Hippocampal formation (tissue), 2 donors: ENCODE results near the gene DNAAF5.
A peak's percentile ranks its signal among the peaks of the same experiment; 100 is the strongest.

Experiments used
- DNase-seq, 2 donors: peaks; one replicate each; lab custom pipeline; 2025; lab: John Stamatoyannopoulos, UW

Gene DNAAF5

GRCh38 chr7:815284-816216 is 89.1 kb downstream of the DNAAF5 start:
- DNase-seq = no peak

GRCh38 chr7:816300-816750 is 89.8 kb downstream of the DNAAF5 start:
- DNase-seq = peak; percentile 95 to 96

- no peak for DNase-seq
These were observed 90.5 kb downstream of the DNAAF5 start for GRCh38 chr7:816751-817671.

- DNase-seq = no peak
These were observed 91.7 kb downstream of the DNAAF5 start for GRCh38 chr7:818031-818699.

- DNase-seq = no peak
These were observed 93.8 kb downstream of the DNAAF5 start for GRCh38 chr7:820341-820740.

GRCh38 chr7:821688-822087 is 95.2 kb downstream of the DNAAF5 start:
- no peak for DNase-seq

- no peak for DNase-seq
These were observed 96.3 kb downstream of the DNAAF5 start for GRCh38 chr7:822692-823276.

GRCh38 chr7:823649-824048 is 97.2 kb downstream of the DNAAF5 start:
- DNase-seq = no peak

- no peak for DNase-seq
These were observed 97.6 kb downstream of the DNAAF5 start for GRCh38 chr7:824081-824480.

GRCh38 chr7:824664-825063 is 98.2 kb downstream of the DNAAF5 start:
- no peak for DNase-seq

- no peak for DNase-seq
These were observed 98.9 kb downstream of the DNAAF5 start for GRCh38 chr7:825386-825785.

GRCh38 chr7:826230-826917 is 99.9 kb downstream of the DNAAF5 start:
- DNase-seq = no peak

GRCh38 chr7:828793-829561 is 102.5 kb downstream of the DNAAF5 start:
- no peak for DNase-seq

GRCh38 chr7:830069-830468 is 103.6 kb downstream of the DNAAF5 start:
- DNase-seq = no peak

- no peak for DNase-seq
These were observed 105.2 kb downstream of the DNAAF5 start for GRCh38 chr7:831596-832166.

GRCh38 chr7:832167-832967 is 105.9 kb downstream of the DNAAF5 start, which contains the start of gene SUN1:
Gene SUN1, plus strand, starts transcription at chr7:832476. Its CDS starts 49 bp downstream, at chr7:832525.
- DNase-seq = no peak

GRCh38 chr7:832968-833424 is 106.5 kb downstream of the DNAAF5 start:
- DNase-seq = no peak

- DNase-seq = no peak
These were observed 107.2 kb downstream of the DNAAF5 start for GRCh38 chr7:833601-834258.
